ENCODE data around the gene RNU1-4.
"Not testable (repeated sequence)": the region's sequence is repeated elsewhere in the genome, so short reads cannot be mapped to it uniquely, and the experiment has no call there.

DNA sequence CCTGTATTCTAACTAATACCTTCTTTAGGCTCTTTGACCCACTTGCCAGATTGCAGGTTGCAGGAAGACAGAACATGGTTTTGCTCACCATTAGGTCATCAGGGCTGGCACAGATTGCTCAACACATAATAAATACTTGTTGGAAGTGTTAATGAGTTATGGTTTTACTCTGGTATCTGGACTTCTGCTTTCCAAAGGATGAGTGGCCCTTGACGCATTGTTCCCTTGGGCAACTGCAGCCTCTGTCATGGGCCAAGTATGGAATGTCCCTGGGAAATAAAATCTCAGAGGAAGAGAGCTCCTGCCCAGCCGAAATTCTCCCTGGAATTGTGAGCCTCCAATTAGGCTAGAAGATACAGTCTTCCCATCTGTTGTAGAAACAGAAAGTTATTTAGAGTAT, 40.7 kb downstream of the RNU1-4 start:
- TF ChIP-seq, protein P1, sequence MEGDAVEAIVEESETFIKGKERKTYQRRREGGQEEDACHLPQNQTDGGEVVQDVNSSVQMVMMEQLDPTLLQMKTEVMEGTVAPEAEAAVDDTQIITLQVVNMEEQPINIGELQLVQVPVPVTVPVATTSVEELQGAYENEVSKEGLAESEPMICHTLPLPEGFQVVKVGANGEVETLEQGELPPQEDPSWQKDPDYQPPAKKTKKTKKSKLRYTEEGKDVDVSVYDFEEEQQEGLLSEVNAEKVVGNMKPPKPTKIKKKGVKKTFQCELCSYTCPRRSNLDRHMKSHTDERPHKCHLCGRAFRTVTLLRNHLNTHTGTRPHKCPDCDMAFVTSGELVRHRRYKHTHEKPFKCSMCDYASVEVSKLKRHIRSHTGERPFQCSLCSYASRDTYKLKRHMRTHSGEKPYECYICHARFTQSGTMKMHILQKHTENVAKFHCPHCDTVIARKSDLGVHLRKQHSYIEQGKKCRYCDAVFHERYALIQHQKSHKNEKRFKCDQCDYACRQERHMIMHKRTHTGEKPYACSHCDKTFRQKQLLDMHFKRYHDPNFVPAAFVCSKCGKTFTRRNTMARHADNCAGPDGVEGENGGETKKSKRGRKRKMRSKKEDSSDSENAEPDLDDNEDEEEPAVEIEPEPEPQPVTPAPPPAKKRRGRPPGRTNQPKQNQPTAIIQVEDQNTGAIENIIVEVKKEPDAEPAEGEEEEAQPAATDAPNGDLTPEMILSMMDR (IDR thresholded peaks at IDR 0.05) = not testable (repeated sequence)
- not testable (repeated sequence) for TF ChIP-seq POLR2A (IDR thresholded peaks at IDR 0.05)

All from uterus (tissue), 2 donors.